Left lung (tissue), 10 donors: Measurements from ENCODE around the gene DACH1. TPM values are rescaled to one million over a fixed set of nuclear protein-coding genes. Genes with fewer than 3 reads are reported as not detected.

Experiments
- ATAC-seq: fragments of 200-7000 bp; cut with Tn5 transposase; one replicate; pipeline ENCODE4 v1.9.1; 2020; ENCODE audit warnings: moderate library complexity
- DNase-seq, 4 donors: peaks; one replicate each; pipeline ENCODE4 v3.0.0-alpha.2; 2013 to 2020
- H3K27ac ChIP-seq, 2 donors: fragments of 200-600 bp; sonication (generic) in 1 of 2; one replicate each; pipeline versions ENCODE4 v1.5.0 to v1.8.0; 2020 to 2021
- H3K27me3 ChIP-seq, 2 donors: fragments of 200-600 bp; sonication (generic) in 1 of 2; one replicate each; pipeline versions ENCODE4 v1.5.0 to v1.8.0; 2020 to 2021
- H3K36me3 ChIP-seq, 2 donors: fragments of 200-600 bp; sonication (generic) in 1 of 2; one replicate each; pipeline versions ENCODE4 v1.5.0 to v1.8.0; 2020 to 2021
- H3K4me1 ChIP-seq, 2 donors: fragments of 200-600 bp; one replicate each; pipeline ENCODE4 v1.8.0; 2021
- H3K4me3 ChIP-seq, 2 donors: fragments of 200-600 bp; sonication (generic) in 1 of 2; one replicate each; pipeline versions ENCODE4 v1.5.0 to v1.8.0; 2020 to 2021; ENCODE audit warnings: mild to moderate bottlenecking in 1 of 2
- H3K9me3 ChIP-seq, 2 donors: fragments of 200-600 bp; sonication (generic) in 1 of 2; one replicate each; pipeline versions ENCODE4 v1.5.0 to v1.8.0; 2020 to 2021
- CTCF ChIP-seq, 2 donors: fragments of 200-600 bp; sonication (generic) in 1 of 2; IDR thresholded peaks; one replicate each; pipeline versions ENCODE4 v1.5.0 to v1.8.0; 2021; ENCODE audit warnings: antibody characterized with exemption in 2 of 2
- intact Hi-C, 2 donors: fragments of 100-400 bp; cut with DNase I; formaldehyde crosslinking; loops; one replicate each; pipeline versions ENCODE4 v1.11.2 to v1.14.2; 2022
- polyA plus RNA-seq, 6 donors: library from polyadenylated mRNA; unstranded; fragments of 120-200 nt; gene quantifications; one replicate each; pipeline ENCODE4 v1.2.1, GENCODE V29; 2013; ENCODE audit not compliant: insufficient read length in 6 of 6
- total RNA-seq, 2 donors: library from RNA; stranded (reverse); fragmentation: NEBNext Ultra II Directional; extraction: Animal tissue kit (Norgen Biotek cat#: 25700); gene quantifications; one replicate each; pipeline ENCODE4 v1.2.1, GENCODE V29; 2021
- donor health status: DM: no; HTN: yes; CAD: no.
- donor health status: DM: no; HTN: no; CAD: no.

The DACH1 gene
- total and polyA plus RNA-seq, 8 donors = 4.6 to 47.5 (median 43.9) TPM

GRCh38 chr13:71789693-71790329 lies 77.2 kb downstream of the DACH1 start:
- Histone ChIP-seq H3K4me1 (peaks cover 0 to 9% of the 10 kb centered on the region in 2 donors), H3K27ac (no peak overlapping the region), H3K36me3 (no peaks in the 10 kb centered on the region), H3K9me3 (no peaks in the 10 kb centered on the region), H3K4me3 (no peak overlapping the region), H3K27me3 (no peaks in the 10 kb centered on the region)
- intact Hi-C loops = no loop called here
- DNase-seq (no peak), ATAC-seq (no peak)
- TF ChIP-seq CTCF (IDR thresholded peaks at IDR 0.05) = no peak

GRCh38 chr13:71789037-71789436 lies 78.0 kb downstream of the DACH1 start:
- ATAC-seq (no peak), DNase-seq (no peak)
- Histone ChIP-seq H3K27me3 (no peaks in the 10 kb centered on the region), H3K4me1 (peaks cover 0 to 9% of the 10 kb centered on the region in 2 donors), H3K4me3 (no peak overlapping the region), H3K9me3 (no peaks in the 10 kb centered on the region), H3K36me3 (no peaks in the 10 kb centered on the region), H3K27ac (no peak overlapping the region)
- intact Hi-C loops = no loop called here
- no peak for TF ChIP-seq CTCF (IDR thresholded peaks at IDR 0.05)

GRCh38 chr13:71787414-71787813 lies 79.6 kb downstream of the DACH1 start:
- no peaks in the 10 kb centered on the region for H3K27me3 ChIP-seq
- peaks cover 0 to 9% of the 10 kb centered on the region in 2 donors for H3K4me1 ChIP-seq
- intact Hi-C loops = no loop called here
- no peak for TF ChIP-seq CTCF (IDR thresholded peaks at IDR 0.05)
- H3K27ac ChIP-seq = no peak overlapping the region
- DNase-seq = no peak
- H3K36me3 ChIP-seq = no peaks in the 10 kb centered on the region
- no peaks in the 10 kb centered on the region for H3K9me3 ChIP-seq
- H3K4me3 ChIP-seq = no peak overlapping the region
- ATAC-seq = no peak

- intact Hi-C loops = no loop called here
- no peak for DNase-seq
These were observed 80.1 kb downstream of the DACH1 start for GRCh38 chr13:71786875-71787274.

GRCh38 chr13:71785361-71785760 lies 81.6 kb downstream of the DACH1 start:
- peaks cover 0 to 9% of the 10 kb centered on the region in 2 donors for H3K4me1 ChIP-seq
- H3K27ac ChIP-seq = no peak overlapping the region
- no peaks in the 10 kb centered on the region for H3K27me3 ChIP-seq
- no peak for DNase-seq
- H3K9me3 ChIP-seq = no peaks in the 10 kb centered on the region
- no peak overlapping the region for H3K4me3 ChIP-seq
- no peak for ATAC-seq
- no peak for TF ChIP-seq CTCF (IDR thresholded peaks at IDR 0.05)
- intact Hi-C loops = no loop called here
- H3K36me3 ChIP-seq = no peaks in the 10 kb centered on the region

More at GRCh38 chr13:71786875-71787274, 80.1 kb downstream of the DACH1 start:
- no peaks in the 10 kb centered on the region for H3K27me3 ChIP-seq
- peaks cover 0 to 9% of the 10 kb centered on the region in 2 donors for H3K4me1 ChIP-seq
- TF ChIP-seq CTCF (IDR thresholded peaks at IDR 0.05) = no peak
- no peak for ATAC-seq
- no peak overlapping the region for H3K27ac ChIP-seq
- H3K4me3 ChIP-seq = no peak overlapping the region
- H3K9me3 ChIP-seq = no peaks in the 10 kb centered on the region
- no peaks in the 10 kb centered on the region for H3K36me3 ChIP-seq
